C4-2B (cell line): ENCODE data around the gene GPD2.

ENCODE experiments used
- H3K27ac ChIP-seq: fragments of 450-650 bp; 2 replicates; pipeline ENCODE4 v1.5.1; 2017
- ZFX ChIP-seq: fragments of 450-650 bp; IDR thresholded peaks from 2 replicates; pipeline ENCODE4 v1.6.1; 2017
- TF ChIP-seq, protein P1 (sequence below): fragments of 450-650 bp; conservative IDR thresholded peaks from 2 replicates; pipeline ENCODE4 v1.5.1; 2017; ENCODE audit warnings: mild to moderate bottlenecking

GPD2 gene

GRCh38 chr2:156455361-156455975 is 19.3 kb downstream of the GPD2 start:
- no peak overlapping the region for H3K27ac ChIP-seq
- TF ChIP-seq, protein P1, sequence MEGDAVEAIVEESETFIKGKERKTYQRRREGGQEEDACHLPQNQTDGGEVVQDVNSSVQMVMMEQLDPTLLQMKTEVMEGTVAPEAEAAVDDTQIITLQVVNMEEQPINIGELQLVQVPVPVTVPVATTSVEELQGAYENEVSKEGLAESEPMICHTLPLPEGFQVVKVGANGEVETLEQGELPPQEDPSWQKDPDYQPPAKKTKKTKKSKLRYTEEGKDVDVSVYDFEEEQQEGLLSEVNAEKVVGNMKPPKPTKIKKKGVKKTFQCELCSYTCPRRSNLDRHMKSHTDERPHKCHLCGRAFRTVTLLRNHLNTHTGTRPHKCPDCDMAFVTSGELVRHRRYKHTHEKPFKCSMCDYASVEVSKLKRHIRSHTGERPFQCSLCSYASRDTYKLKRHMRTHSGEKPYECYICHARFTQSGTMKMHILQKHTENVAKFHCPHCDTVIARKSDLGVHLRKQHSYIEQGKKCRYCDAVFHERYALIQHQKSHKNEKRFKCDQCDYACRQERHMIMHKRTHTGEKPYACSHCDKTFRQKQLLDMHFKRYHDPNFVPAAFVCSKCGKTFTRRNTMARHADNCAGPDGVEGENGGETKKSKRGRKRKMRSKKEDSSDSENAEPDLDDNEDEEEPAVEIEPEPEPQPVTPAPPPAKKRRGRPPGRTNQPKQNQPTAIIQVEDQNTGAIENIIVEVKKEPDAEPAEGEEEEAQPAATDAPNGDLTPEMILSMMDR, result no peak
- TF ChIP-seq ZFX, result no peak

DNA sequence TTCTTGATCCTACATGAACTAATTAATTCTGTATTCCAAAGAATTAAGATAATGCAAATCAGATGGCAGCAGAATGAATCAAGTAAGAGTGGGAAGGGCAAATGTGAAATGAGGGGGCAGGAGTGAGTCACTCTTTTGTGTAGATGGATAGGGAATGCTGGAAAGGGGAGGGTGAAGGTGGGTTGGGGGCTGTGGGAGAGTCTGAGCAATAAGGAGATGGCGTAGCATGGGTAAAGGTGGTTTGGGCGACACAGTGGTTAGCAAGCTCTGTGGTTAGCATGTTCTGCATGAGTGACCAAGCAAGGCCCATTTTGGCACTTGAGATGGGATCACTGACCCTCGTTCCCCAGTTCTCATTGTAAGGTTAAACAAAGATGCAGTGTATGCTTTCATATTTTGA is 20.4 kb downstream of the GPD2 start:
- TF ChIP-seq, protein P1, result no peak
- no peak for TF ChIP-seq ZFX

DNA sequence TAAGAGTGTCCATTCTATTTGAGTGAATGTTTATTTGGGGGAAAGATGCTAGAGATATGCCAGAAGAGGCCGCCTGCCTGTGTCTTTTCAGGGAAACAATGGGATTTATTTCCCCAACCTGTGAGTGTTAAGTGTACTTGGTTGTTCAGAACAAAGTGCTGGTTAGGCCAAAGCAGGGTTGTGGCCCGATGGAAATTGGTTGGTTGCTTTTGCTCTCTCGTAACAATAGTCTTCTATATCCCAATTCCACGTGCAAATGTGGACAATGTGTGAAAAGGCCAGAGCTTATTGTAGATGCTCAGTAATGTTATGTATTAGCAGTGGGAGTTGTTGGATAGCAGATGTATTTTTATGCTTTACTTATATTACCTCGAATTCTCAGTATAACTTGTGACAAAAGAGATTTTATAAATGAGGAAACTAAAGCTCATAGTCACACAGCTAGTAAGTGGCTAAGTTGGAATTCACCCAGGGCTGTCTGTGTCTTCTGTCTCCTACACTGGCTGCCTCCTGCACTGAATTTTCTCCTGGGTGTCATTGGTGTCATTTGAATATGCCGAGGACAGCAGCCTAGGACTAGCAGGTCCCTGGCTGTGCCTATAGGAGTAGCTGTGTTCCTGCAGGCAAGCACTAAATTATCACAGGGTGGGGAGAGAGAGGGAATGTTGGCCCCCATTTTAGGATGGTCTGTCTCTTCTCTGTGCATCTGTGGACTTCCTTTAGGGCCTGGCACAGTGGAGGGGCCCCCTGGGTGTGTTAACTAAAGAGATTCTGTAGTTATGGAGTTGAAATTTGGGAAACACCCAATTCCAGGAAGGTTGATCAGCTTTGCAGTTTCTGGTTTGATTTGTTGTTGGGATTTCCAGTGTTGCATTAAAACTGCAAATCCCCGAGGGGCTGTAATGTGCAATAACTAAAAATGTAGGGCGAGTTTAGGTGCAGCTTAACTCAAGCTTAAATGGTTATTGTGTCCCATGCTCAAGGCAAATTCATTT is 21.6 kb downstream of the GPD2 start:
- no peak overlapping the region for H3K27ac ChIP-seq
- TF ChIP-seq, protein P1, result no peak
- TF ChIP-seq ZFX, result no peak

More for the DNA sequence above, 20.4 kb downstream of the GPD2 start:
- no peak overlapping the region for H3K27ac ChIP-seq

DNA sequence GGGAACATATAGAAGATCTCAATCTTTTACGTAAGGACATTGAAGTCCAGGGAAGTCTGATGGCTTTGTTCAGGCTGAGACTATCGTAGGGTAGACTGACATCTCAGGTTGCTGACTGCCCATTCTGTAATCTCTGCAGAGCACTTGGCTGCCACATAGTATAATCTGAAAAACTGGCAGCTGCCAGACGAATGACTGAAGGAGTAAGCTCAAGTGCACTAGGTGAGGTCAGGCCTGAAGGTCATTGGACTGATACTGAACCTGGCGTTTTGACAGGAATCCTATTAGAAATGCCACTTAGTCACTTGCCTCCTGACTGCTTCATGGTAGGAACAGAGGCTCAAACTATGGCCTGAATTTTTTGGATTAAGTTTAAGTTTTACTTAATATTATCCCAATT is 23.5 kb downstream of the GPD2 start:
- TF ChIP-seq ZFX, result no peak
- TF ChIP-seq, protein P1, result no peak
- no peak overlapping the region for H3K27ac ChIP-seq

DNA sequence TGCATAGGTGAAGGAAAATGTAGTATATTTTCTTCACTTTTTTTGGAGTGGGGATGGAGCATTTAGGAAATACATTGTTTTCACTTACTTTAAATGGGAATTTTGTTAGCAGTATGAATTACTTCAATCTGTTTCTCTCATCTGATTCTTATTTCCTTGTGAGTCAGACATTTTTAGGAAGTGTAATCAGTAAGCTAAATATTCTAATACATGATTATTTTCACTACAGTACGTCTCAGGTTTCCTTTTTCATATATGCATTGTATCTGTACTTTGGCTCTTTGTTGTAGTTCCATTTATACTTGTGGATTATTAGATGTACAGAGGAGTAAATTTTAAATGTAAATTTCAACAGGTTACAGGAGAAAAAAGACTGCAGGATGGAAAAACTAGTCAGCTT is 27.9 kb downstream of the GPD2 start:
- H3K27ac ChIP-seq, result no peak overlapping the region
- TF ChIP-seq ZFX, result no peak
- TF ChIP-seq, protein P1, result no peak

DNA sequence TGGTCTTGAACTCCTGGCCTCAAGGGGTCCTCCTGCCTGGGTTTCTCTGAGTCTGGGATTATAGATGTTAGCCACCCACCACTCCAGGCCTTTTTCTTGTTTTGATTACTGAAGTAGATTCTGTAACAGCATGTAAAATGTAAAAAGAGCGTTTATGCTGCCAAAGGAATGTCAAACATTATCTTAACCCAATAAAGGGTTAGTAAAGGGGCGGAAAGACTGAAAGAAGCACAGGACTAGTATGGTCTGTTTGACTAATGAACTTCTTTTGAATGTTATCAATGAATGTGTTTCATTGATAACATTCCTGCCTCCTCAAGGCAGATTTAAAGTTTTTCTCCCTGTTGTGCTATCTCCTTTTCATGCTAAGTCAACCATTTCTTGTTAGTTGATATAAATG is 29.4 kb downstream of the GPD2 start:
- H3K27ac ChIP-seq, result no peak overlapping the region
- TF ChIP-seq ZFX, result no peak
- TF ChIP-seq, protein P1, result no peak

GRCh38 chr2:156466739-156467405 is 30.7 kb downstream of the GPD2 start:
- TF ChIP-seq ZFX, result no peak
- TF ChIP-seq, protein P1, result no peak
- H3K27ac ChIP-seq, result no peak overlapping the region
